Type B pancreatic cell (in vitro differentiated cells): Measurements from ENCODE around the gene WDR76. TPM values are rescaled to one million over a fixed set of nuclear protein-coding genes. Genes with fewer than 3 reads are reported as not detected.

Experiments used
- DNase-seq: peaks from one replicate; pipeline ENCODE4 v3.0.0; 2021; ENCODE audit warnings: mixed read lengths; ENCODE audit not compliant: unreplicated experiment; ENCODE audit errors: extremely low spot score
- H3K27ac Mint-ChIP-seq: 2 replicates; pipeline ENCODE4 v1.8.0; 2021; ENCODE audit warnings: mild to moderate bottlenecking, mixed read lengths
- H3K27me3 Mint-ChIP-seq: 2 replicates; pipeline ENCODE4 v1.8.0; 2021; ENCODE audit warnings: mixed read lengths
- H3K36me3 Mint-ChIP-seq: 2 replicates; pipeline ENCODE4 v1.8.0; 2021; ENCODE audit warnings: mixed read lengths
- H3K4me1 Mint-ChIP-seq: one replicate; pipeline ENCODE4 v1.8.0; 2021; ENCODE audit warnings: mixed read lengths; ENCODE audit not compliant: unreplicated experiment
- H3K4me3 Mint-ChIP-seq: 2 replicates; pipeline ENCODE4 v1.8.0; 2021; ENCODE audit warnings: mild to moderate bottlenecking, mixed read lengths
- H3K9me3 Mint-ChIP-seq: 2 replicates; pipeline ENCODE4 v1.8.0; 2021; ENCODE audit warnings: mixed read lengths
- CTCF ChIP-seq: fragments of 200-600 bp; sonication (generic); conservative IDR thresholded peaks from 2 replicates; pipeline ENCODE4 v1.5.0; 2021; ENCODE audit warnings: antibody characterized with exemption, mild to moderate bottlenecking
- total RNA-seq: library from RNA; stranded (reverse); gene quantifications from 2 replicates; pipeline ENCODE4 v1.2.1, GENCODE V29; 2021; ENCODE audit warnings: low replicate concordance

WDR76 gene
- total RNA-seq, 1 donor from 2014 or later, result 16.9 TPM

- no peak for DNase-seq
- TF ChIP-seq CTCF, result no peak
- no peak overlapping the region for H3K4me3 Mint-ChIP-seq
- H3K36me3 Mint-ChIP-seq, result no peaks in the 10 kb centered on the region
- no peaks in the 10 kb centered on the region for H3K9me3 Mint-ChIP-seq
- no peak overlapping the region for H3K27ac Mint-ChIP-seq
- H3K27me3 Mint-ChIP-seq, result no peaks in the 10 kb centered on the region
- H3K4me1 Mint-ChIP-seq, result no peaks in the 10 kb centered on the region
Observed at GRCh38 chr15:43886558-43886957, 59.8 kb downstream of the WDR76 start.

GRCh38 chr15:43887901-43888300 lies 61.1 kb downstream of the WDR76 start:
- DNase-seq, result no peak
- Mint-ChIP-seq H3K27ac (no peak overlapping the region), H3K9me3 (no peaks in the 10 kb centered on the region), H3K4me3 (no peak overlapping the region), H3K4me1 (no peaks in the 10 kb centered on the region), H3K27me3 (no peaks in the 10 kb centered on the region), H3K36me3 (no peaks in the 10 kb centered on the region)
- TF ChIP-seq CTCF, result no peak

GRCh38 chr15:43889042-43889441 lies 62.2 kb downstream of the WDR76 start:
- Mint-ChIP-seq H3K36me3 (no peaks in the 10 kb centered on the region), H3K9me3 (no peaks in the 10 kb centered on the region), H3K27me3 (no peaks in the 10 kb centered on the region), H3K4me1 (peaks cover 10% of the 10 kb centered on the region), H3K27ac (peak overlapping the region; percentile 8), H3K4me3 (no peak overlapping the region)
- no peak for DNase-seq
- TF ChIP-seq CTCF, result no peak

- no peak for TF ChIP-seq CTCF
- peak overlapping the region; percentile 27 for H3K27ac Mint-ChIP-seq
- no peak for DNase-seq
- no peak overlapping the region for H3K4me3 Mint-ChIP-seq
- no peaks in the 10 kb centered on the region for H3K27me3 Mint-ChIP-seq
- no peaks in the 10 kb centered on the region for H3K36me3 Mint-ChIP-seq
- no peaks in the 10 kb centered on the region for H3K9me3 Mint-ChIP-seq
- peaks cover 14% of the 10 kb centered on the region for H3K4me1 Mint-ChIP-seq
Observed at GRCh38 chr15:43893956-43894355, 67.2 kb downstream of the WDR76 start.

GRCh38 chr15:43895586-43895985 lies 68.8 kb downstream of the WDR76 start:
- H3K27ac Mint-ChIP-seq, result no peak overlapping the region
- TF ChIP-seq CTCF, result no peak
- peaks cover 14% of the 10 kb centered on the region for H3K4me1 Mint-ChIP-seq
- H3K36me3 Mint-ChIP-seq, result no peaks in the 10 kb centered on the region
- H3K27me3 Mint-ChIP-seq, result no peaks in the 10 kb centered on the region
- no peak for DNase-seq
- no peak overlapping the region for H3K4me3 Mint-ChIP-seq
- no peaks in the 10 kb centered on the region for H3K9me3 Mint-ChIP-seq

- Mint-ChIP-seq H3K27ac (no peak overlapping the region), H3K9me3 (no peaks in the 10 kb centered on the region), H3K4me3 (no peak overlapping the region), H3K4me1 (peaks cover 21% of the 10 kb centered on the region), H3K36me3 (no peaks in the 10 kb centered on the region), H3K27me3 (no peaks in the 10 kb centered on the region)
- TF ChIP-seq CTCF, result no peak
- no peak for DNase-seq
Observed at GRCh38 chr15:43896543-43896942, 69.7 kb downstream of the WDR76 start.
